Renal pelvis (tissue), 4 donors: ENCODE results near the gene HSPB9. TPM values are rescaled to one million over a fixed set of nuclear protein-coding genes. Genes with fewer than 3 reads are reported as not detected.

Source experiments
- DNase-seq: peaks from one replicate; pipeline ENCODE4 v3.0.0-alpha.2; 2013
- polyA plus RNA-seq, 3 donors: library from polyadenylated mRNA; unstranded; fragments of 120-200 nt; gene quantifications; one replicate each; pipeline ENCODE4 v1.2.1, GENCODE V29; 2013; ENCODE audit not compliant: insufficient read length in 3 of 3

Gene HSPB9
- polyA plus RNA-seq, 3 donors, result 0.30 to 0.50 (median 0.49) TPM

- DNase-seq, result no peak
Observed at GRCh38 chr17:42097691-42098631, 24.6 kb upstream of the HSPB9 start, which contains the start of gene ZNF385C. TSS of gene ZNF385C (minus strand) at chr17:42098473. CDS start at chr17:42063056, 35,417 bp downstream.

- DNase-seq, result no peak
Observed at GRCh38 chr17:42098730-42099399, 23.7 kb upstream of the HSPB9 start.

DNA sequence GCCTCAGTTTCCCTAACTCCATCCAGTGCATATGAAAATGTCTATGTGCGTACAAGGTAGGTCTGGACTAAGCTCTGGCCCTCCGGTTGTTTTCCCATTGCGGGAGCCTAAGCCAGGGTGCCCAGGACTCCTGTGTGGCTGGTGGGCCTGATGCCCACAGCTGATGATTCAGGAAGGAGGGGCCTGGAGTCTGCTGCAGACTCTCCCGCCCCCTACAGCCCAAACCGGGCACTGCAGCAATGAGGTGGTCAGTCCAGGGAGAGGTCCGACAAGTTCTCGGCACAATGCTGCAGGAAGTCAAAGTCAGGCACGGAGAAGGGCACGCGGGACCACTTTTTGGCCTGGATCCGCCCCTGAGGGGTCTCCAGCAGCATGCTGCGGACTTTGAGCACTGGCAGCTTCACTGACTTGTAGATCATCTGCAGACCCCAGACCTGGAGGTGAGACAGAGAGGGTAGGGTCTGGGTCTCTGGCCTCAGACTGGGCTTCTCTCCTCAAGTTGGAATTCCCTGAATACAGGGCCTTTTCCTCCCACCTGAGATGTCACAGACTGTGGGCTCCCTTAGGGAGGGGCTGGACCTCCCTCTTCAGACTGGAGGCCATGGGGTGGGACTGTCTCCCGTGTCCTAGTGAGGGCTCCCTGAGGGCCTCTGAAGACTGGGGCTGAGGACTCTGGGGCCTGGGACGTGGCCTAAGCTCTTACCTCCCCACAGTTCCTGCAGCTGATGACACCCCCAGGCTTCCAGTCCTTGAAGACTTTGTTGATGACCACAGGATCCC lies 20.9 kb upstream of the HSPB9 start:
- DNase-seq, result peak; percentile 47

DNA sequence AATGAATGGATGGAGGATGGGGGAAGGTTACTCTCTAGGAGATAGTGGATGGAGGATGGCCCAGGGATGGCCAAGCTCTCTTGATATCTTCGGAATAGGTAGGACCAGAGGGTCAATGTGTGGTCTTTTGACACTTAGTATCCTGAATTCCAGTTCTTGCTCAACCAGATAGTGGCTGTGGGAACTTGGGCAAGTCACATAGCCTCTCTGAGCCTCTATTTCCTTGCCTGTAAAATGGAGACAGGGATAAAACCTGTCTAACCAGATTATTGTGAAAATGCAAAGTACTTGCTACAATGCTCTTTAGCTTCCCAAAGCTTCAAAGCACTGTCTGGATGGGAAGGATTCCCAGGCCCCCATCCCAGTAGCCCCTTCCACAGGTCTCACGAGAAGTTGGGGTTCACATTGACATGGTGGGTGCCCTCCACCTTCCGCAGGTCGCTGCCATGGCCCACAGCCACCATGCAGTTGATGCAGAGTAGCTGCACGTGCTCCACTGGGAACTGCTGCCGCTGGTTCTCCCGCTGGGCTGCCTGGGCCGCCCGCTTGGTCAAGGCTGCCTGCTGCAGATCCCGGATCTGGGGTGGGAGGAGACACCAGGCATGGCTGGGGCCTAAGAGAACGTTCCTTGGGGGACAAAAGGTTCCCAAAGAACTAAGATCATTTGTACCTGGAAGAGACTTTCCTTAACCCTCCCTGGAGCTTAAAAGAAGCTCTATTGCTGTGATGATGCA lies 19.2 kb upstream of the HSPB9 start:
- no peak for DNase-seq

GRCh38 chr17:42104264-42104663 lies 18.3 kb upstream of the HSPB9 start:
- no peak for DNase-seq

DNA sequence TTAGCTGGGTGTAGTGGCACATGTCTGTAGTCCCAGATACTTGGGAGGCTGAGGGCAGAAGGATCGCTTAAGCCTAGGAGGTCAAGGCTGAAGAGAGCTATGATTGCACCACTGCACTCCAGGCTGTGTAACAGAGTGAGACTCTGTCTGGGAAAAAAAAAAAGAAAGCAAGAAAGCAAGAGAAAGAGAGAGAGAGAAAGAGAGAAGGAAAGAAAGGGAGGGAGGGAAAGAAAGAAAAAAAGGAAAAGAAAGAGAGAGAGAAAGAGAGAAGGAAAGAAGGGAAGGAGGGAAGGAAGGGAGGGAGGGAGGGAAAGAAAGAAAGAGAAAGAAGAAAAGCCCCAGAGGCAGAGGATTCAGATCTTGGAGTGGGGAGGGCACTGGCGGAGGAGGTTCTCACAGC lies 16.6 kb upstream of the HSPB9 start:
- no peak for DNase-seq

DNA sequence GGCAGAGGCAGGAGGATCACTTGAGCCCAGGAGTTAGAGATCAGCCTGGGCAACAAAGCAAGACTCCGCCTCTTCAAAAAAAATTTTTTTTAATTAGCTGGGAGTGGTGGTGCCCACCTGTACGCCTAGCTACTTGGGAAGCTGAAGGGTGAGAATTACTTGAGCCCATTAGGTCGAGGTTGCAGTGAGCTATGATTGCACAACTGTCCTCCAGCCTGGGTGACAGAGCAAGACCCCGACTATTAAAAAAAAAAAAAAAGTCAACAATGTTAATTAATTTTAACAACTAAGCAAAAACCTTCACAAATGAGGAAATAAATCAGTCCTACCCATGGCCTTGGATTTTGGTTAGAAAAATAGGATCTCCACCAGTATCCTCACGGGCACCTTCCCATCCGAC lies 15.5 kb upstream of the HSPB9 start:
- no peak for DNase-seq

DNA sequence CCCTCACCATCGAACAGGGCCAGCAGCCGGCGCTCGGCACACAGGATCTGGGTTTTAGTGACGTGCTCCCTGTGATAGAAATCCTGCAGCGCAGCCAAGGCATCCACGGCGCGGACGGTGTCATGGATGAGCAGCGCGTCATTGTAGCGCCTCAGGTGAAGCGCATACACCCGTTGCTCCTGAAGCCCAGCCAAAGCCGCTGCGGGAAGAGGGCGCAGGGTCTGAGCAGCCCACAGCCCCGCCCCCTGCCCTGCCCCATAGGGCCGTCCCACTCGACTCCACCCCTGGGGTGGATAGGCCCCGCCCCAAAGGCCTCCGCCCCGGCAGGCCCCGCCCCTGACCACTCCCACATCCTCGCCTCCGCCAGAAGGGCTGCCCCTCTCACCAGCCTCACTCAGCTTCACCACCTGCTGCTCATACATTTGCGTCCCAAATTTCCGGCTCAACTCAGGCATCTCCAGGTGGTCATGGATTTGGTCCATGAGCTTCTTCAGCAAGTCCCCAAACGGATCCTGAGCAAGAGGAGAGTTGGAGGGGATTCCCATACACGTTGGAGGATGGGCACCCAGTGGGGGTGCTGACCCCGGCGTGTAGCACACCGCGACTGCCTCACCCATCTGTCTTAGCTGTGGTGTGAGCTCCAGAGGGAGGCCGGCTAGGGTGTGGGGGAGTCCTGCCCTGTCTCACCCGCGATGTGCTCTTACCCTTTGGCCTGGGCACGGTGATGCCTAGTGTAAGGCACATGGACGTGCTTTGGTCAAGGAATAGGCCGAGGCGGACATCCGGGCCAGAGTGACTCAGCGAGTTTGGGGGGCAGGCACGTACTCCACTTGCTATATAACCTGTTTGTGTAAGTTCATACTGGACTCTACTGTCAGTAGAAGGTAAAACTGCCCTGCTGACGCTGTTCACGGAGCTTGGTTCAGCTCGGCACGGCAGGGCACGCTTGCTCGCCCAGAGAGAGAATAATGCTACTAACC lies 14.7 kb upstream of the HSPB9 start:
- DNase-seq, result peak; percentile 81

DNA sequence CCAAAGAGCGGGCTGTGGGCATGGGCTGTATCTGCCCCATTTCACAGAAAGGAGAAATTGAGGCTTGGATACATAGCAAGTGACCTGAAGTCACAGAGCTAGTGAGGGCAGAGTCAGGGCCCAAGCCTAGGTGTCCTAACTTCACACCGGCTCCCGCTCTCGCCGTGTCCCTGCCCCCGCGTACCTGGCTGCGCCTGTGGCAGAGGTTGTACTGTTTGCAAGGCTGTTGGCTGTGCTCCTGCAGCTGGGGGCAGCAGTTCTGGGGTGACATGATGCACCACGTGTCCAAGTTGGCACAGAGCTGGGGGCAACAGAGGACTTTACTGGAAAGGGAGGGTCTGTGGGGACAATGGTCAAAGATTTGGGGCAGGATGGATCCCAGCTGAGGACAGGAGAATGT lies 13.5 kb upstream of the HSPB9 start:
- DNase-seq, result no peak

GRCh38 chr17:42110301-42111264 lies 12.0 kb upstream of the HSPB9 start:
- DNase-seq, result no peak

GRCh38 chr17:42111265-42111636 lies 11.4 kb upstream of the HSPB9 start:
- no peak for DNase-seq

GRCh38 chr17:42111871-42112551 lies 10.6 kb upstream of the HSPB9 start:
- no peak for DNase-seq

DNA sequence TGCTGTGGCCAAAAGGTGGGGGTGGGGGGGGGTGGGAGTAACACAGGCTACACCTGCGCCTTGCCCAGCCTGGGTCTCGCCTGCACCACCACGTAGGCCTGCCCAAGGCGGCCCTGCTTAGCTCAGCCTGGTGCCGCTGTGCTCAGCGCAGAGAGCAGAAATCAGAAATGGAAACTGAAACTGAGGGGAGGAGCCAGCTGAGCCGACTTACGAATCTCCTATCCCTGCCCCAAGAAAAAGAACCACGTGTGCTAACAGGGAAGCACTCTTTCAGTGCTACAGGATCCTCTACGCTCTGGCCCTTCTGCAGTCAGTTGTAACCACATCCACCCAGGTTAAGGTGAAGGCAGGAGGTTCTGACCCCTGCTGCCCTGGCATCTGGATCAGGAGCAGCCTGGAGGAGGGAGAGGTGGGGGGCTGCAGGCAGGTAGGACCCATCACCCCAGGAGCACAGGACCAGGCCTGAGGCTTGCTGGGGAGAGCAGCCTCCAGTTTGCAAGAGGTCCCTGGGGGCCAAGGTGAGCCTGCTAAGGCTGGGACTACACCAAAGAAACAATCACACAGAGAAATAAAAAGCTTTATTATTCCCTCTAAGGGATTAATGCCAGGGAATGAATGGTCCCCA lies 9.9 kb upstream of the HSPB9 start, which contains the start of gene DHX58:
DHX58 (minus strand) TSS at position 163 of the 625 bp plus-strand sequence. CDS start 822 bp downstream, outside the sequence.
- peak; percentile 77 for DNase-seq

- DNase-seq, result no peak
Observed at GRCh38 chr17:42113293-42114069, 9.1 kb upstream of the HSPB9 start.

- no peak for DNase-seq
Observed at GRCh38 chr17:42114118-42114517, 8.5 kb upstream of the HSPB9 start.

DNA sequence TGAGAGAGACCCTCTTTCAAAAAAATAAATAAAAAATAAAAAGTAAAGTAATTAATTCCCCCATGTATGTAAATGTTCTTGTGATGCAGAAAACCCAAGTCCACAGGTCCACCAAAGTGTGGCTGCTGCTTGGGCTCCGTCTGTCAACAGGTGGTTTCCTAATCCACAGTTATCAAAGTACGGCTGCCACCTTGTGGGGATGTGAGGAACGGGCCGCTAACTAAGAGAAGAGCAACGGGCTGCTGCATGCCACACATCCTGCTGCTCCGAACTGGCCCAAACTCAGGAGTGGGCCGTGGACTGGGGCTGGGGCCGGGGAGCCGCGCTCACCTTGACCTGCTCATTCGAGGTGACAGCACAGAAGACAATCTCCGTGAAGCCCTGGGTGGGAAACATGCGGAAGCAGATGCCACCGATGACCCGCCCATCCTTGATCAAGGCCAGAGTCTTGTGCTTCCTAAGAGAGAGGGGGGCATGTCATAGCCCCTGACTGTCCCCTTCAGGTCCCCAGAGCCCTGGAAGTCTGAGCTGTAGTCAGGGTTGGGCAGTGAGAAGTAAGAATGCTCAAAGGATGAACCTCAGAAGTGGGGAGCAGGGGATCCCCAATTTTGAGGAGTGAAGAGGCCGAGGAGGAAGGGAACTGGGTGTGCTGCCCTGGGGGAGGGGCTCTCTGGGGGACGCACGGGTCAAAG lies 5.8 kb upstream of the HSPB9 start:
- DNase-seq, result peak; percentile 80
